Prostate gland (tissue), 2 donors: ENCODE data around the gene NET1.

Experiments used
- CTCF ChIP-seq, 4 experiments: fragments of 200-600 bp in 2 of 4; fragments of 450-650 bp in 2 of 4; sonication (generic) in 2 of 4; IDR thresholded peaks; 1 replicate in 3 of 4; 2 replicates in 1 of 4; pipeline ENCODE4 v1.5.1; 2016 to 2019; ENCODE audit warnings: antibody characterized with exemption in 4 of 4, mild to moderate bottlenecking in 2 of 4, moderate library complexity in 2 of 4
- POLR2A ChIP-seq: fragments of 450-650 bp; IDR thresholded peaks from one replicate; pipeline ENCODE4 v1.6.1; 2016; ENCODE audit warnings: antibody characterized with exemption, mild to moderate bottlenecking
- POLR2AphosphoS5 ChIP-seq: sonication (generic); formaldehyde crosslinking; IDR thresholded peaks from one replicate; pipeline ENCODE4 v1.6.1; 2017; ENCODE audit warnings: antibody characterized with exemption

DNA sequence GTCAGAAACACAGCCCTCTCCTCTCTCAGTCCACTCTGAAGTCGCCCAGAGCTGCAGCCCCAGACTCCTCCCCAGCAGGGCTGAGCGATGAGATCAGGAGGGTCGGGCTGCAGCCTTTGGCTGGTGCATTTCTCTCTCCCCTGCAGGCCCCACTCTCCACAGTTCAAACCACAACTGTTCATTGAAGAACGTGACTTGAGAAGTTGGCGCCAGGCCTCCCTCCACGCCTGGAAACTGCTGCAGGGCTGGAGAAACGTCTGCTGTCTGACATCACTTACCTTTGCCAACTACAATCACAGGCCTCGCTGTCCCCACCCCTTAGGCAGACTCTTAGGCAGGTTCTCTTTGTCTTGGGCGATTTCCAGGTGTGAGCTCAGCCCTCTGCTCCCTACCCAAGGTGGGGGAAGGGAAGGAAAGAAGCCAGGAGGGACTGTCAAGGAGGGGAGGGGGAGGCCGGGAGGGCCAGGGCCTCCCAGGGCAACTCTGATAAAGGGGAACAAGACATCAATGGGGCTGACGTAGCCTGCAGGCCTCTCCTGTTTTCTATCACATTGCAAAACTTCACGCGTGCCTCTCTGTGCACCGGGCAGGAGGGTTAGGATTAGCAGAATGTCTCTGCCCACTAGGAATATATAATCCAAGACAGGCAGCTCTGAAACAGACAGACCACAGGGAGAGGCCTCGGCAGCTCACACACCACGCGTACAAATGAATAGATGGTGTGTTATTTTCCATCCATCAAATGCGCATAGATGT is 54.3 kb downstream of the NET1 start:
- TF ChIP-seq CTCF (IDR thresholded peaks at IDR 0.05) (no peak), POLR2AphosphoS5 (peak; percentile 72), POLR2A (no peak)
